Activated T-helper 2 cell treated with anti-CD3 and anti-CD28 coated beads, Interferon-gamma antibody, Interleukin-2, Interleukin-4, amounts not matched to agents 10 μg/mL and 5 μg/mL and 100 μg/mL, durations not matched to agents 14 hours and 24 hours and 36 hours (primary cell): Measurements from ENCODE around the gene TUBA1A. TPM values are rescaled to one million over a fixed set of nuclear protein-coding genes. Genes with fewer than 3 reads are reported as not detected.
"Not testable (repeated sequence)": the region's sequence is repeated elsewhere in the genome, so short reads cannot be mapped to it uniquely, and the experiment has no call there.

Source experiments
- DNase-seq: peaks from one replicate; pipeline ENCODE4 v3.0.0; 2021; ENCODE audit warnings: low spot score
- H3K27ac Mint-ChIP-seq: one replicate; pipeline ENCODE4 v1.8.0; 2021; ENCODE audit warnings: mixed read lengths
- H3K27me3 Mint-ChIP-seq: one replicate; pipeline ENCODE4 v1.8.0; 2021; ENCODE audit warnings: low read depth, mixed read lengths
- H3K36me3 Mint-ChIP-seq: one replicate; pipeline ENCODE4 v1.8.0; 2021; ENCODE audit warnings: low read depth, mixed read lengths
- H3K4me1 Mint-ChIP-seq: one replicate; pipeline ENCODE4 v1.8.0; 2021; ENCODE audit warnings: low read depth, mixed read lengths
- H3K4me3 Mint-ChIP-seq: one replicate; pipeline ENCODE4 v1.8.0; 2021; ENCODE audit warnings: low read depth, mild to moderate bottlenecking, moderate library complexity, mixed read lengths
- H3K9me3 Mint-ChIP-seq: one replicate; pipeline ENCODE4 v1.8.0; 2021; ENCODE audit warnings: mixed read lengths
- intact Hi-C: fragments of 100-400 bp; cut with micrococcal nuclease; formaldehyde crosslinking; loops from one replicate; pipeline ENCODE4 v1.15.1; 2023
- total RNA-seq: library from RNA; stranded (reverse); gene quantifications from 2 replicates; pipeline ENCODE4 v1.2.3, GENCODE V29; 2022

Gene TUBA1A
- total RNA-seq, 1 donor from 2014 or later: 86.9 TPM

DNA sequence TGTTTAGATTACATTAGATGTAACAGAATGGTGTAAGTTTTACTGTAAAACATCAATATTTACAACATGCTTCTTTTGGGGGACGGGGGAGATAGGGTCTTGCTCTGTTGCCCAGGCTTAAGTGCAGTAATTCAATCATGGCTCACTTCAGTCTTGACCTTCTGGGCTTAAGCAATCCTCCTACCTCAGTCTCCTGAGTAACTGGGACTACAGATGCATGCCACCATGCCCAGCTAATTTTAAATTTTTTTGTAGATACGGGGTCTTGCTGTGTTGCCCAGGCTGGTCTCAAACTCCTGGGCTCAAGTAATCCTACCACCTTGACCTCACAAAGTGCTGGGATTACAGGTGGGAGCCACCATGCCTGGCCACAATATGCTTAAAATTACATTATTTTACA lies 23.8 kb downstream of the TUBA1A start:
- Mint-ChIP-seq H3K27me3 (peaks cover 2% of the 10 kb centered on the region), H3K9me3 (no peaks in the 10 kb centered on the region), H3K4me3 (no peak overlapping the region), H3K36me3 (no peaks in the 10 kb centered on the region), H3K27ac (no peak overlapping the region), H3K4me1 (no peaks in the 10 kb centered on the region)
- no peak for DNase-seq
- intact Hi-C loops: no loop called here

DNA sequence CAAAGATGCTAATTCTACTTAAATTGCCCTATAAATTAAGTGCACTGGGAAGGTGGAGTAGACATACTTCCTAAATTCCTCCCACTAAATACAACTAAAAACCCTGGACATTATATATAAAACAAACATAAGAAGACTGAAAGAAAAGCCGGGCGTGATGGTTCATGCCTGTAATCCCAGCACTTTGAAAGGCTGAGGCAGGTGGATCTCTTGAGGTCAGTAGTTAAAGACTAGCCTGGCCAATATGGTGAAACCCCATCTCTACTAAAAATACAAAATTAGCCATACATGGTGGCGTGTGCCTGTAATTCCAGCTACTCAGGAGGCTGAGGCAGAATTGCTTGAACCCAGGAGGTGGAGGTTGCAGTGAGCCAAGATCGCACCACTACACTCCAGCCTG lies 27.0 kb downstream of the TUBA1A start:
- H3K9me3 Mint-ChIP-seq, H3K4me3 Mint-ChIP-seq, H3K27me3 Mint-ChIP-seq, H3K36me3 Mint-ChIP-seq, H3K4me1 Mint-ChIP-seq, H3K27ac Mint-ChIP-seq, intact Hi-C loops, DNase-seq: not testable (repeated sequence)

DNA sequence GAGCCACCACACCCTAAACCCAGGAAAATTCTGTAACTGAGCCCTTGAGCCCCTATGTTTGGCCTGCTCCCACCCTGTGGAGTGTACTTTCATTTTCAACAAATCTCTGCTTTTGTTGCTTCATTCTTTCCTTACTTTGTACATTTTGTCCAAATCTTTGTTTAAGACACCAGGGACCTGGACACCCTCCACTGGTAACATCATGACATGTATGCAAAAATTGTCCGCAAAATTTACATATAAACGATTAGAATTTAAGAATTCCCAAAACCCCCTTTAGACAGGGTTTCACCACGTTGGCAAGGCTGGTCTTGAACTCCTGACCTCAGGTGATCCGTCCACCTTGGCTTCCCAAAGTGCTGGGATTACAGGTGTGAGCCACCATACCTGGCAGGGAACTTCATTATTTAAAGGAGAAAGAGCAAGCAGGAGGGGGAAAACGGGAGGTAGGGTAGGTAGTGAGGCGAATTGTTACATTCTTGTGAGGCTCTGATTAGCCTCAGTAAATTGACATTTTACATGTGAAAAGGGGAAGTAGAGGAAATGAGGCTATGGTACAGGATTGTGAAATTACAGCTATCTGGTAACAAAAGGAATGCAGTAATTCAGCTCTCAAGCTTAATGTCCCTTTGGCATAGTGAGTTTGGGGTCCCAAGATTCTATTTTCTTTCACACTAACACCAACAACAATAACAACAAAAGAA lies 27.6 kb downstream of the TUBA1A start:
- H3K36me3 Mint-ChIP-seq: no peaks in the 10 kb centered on the region
- H3K27ac Mint-ChIP-seq: no peak overlapping the region
- no peaks in the 10 kb centered on the region for H3K27me3 Mint-ChIP-seq
- H3K9me3 Mint-ChIP-seq: no peaks in the 10 kb centered on the region
- H3K4me3 Mint-ChIP-seq: no peak overlapping the region
- DNase-seq: no peak
- intact Hi-C loops: no loop called here
- no peaks in the 10 kb centered on the region for H3K4me1 Mint-ChIP-seq

DNA sequence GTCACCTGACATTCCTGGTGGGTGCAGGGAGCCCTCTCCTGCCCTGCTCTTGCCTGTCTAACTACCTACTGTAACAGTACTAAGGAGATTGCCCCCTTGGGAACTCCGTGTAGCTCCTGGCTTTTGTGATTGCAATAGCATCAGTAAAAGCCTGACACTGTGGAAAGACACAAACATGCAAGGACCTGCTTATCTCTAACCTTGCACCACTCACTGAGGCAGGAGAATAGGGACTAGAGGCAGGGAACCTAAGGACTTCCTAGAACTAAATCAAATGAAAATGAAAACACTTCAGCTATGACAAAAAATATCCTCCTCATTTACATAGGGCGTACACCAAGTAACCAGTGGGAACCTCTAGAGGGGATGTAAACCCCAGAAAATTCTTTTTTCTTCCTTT lies 28.5 kb downstream of the TUBA1A start:
- DNase-seq: no peak
- H3K4me3 Mint-ChIP-seq: no peak overlapping the region
- no peaks in the 10 kb centered on the region for H3K9me3 Mint-ChIP-seq
- H3K27me3 Mint-ChIP-seq: no peaks in the 10 kb centered on the region
- H3K27ac Mint-ChIP-seq: no peak overlapping the region
- no peaks in the 10 kb centered on the region for H3K36me3 Mint-ChIP-seq
- H3K4me1 Mint-ChIP-seq: no peaks in the 10 kb centered on the region
- intact Hi-C loops: no loop called here

DNA sequence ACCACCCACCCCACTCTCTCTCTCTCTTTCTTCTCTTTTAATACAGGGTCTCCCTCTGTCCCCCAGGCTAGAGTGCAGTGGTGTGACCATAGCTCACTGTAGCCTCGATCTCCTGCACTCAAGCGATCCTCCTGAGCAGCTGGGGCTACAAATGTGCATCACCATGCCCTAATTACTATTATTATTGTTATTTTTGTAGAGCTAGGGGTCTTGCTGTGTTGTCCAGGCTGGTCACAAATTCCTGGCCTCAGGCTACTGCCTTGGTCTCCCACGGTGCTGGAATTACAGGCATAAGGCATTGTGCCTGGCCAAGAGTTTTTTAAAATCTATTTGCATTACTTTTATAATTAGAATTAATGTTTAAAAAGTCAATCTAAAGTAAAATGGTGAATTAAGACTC lies 34.7 kb downstream of the TUBA1A start:
- no peak overlapping the region for H3K4me3 Mint-ChIP-seq
- intact Hi-C loops: no loop called here
- H3K4me1 Mint-ChIP-seq: peaks cover 3% of the 10 kb centered on the region
- H3K27me3 Mint-ChIP-seq: no peaks in the 10 kb centered on the region
- no peak overlapping the region for H3K27ac Mint-ChIP-seq
- DNase-seq: no peak
- H3K9me3 Mint-ChIP-seq: no peaks in the 10 kb centered on the region
- peaks cover 3% of the 10 kb centered on the region for H3K36me3 Mint-ChIP-seq

DNA sequence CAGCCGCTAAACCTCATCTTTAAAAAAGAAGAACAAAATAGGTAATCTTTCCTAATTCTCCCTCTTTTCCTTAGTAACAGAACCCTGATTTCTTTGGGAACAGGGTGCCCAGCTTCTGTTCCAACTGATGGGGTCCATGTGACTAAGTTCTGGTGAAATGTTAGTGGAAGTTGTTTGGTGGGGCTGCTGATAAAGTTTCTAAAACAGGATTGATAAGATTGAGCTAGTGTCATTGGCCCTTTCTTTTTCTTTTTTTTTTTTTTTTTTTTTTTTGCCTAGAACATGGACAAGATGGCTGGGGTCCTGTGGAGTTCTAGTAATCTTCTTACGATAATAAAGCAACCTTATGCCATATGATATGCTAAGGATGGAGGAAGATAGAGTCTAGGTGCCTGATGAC lies 41.5 kb downstream of the TUBA1A start:
- Mint-ChIP-seq H3K4me3 (no peak overlapping the region), H3K36me3 (peaks cover 6% of the 10 kb centered on the region), H3K4me1 (peaks cover 3% of the 10 kb centered on the region), H3K9me3 (no peaks in the 10 kb centered on the region), H3K27me3 (no peaks in the 10 kb centered on the region), H3K27ac (no peak overlapping the region)
- intact Hi-C loops: no loop called here
- DNase-seq: no peak

DNA sequence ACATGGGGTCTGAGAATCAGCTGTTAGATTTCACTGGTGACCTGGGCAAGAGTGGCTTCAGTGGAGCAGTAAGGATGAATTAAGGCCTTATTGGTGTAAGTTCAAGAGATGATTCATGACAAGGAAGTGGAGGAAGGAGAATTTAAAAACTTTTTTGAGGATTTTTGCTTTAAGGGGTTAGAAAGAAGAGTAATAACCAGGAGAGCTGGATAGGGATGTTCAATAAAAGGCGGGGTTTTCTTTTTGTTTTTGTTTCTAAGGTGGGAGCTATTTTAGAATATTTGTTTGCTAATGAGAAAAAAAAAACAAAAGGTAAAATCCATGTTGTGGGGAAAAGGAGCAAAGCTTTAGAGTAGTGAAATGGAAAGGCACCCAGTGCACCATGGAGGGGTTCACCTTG lies 42.5 kb downstream of the TUBA1A start:
- Mint-ChIP-seq H3K27ac (no peak overlapping the region), H3K9me3 (no peaks in the 10 kb centered on the region), H3K27me3 (no peaks in the 10 kb centered on the region), H3K36me3 (peaks cover 6% of the 10 kb centered on the region), H3K4me1 (peaks cover 3% of the 10 kb centered on the region), H3K4me3 (no peak overlapping the region)
- intact Hi-C loops: no loop called here
- no peak for DNase-seq

DNA sequence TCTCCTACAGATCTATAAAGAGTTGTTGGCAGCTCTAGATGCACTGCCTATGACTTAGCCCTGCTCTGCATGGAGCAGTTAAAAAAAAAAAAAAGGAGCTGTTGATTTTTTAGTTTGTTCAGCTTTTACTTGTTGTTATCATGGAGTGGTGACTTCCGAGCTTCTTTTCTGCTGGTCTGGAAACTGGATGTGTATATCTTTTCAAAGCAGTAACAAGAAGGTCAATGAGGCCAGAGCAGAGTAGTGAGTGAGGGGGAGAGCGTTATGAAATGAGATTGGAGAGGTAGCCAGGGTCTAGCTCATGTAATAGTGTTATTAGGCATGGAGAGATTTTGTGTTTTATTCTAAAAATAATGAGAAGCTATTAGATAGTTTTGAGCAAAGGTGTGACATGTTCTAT lies 44.5 kb downstream of the TUBA1A start:
- no peak overlapping the region for H3K4me3 Mint-ChIP-seq
- H3K9me3 Mint-ChIP-seq: no peaks in the 10 kb centered on the region
- no peak overlapping the region for H3K27ac Mint-ChIP-seq
- H3K27me3 Mint-ChIP-seq: no peaks in the 10 kb centered on the region
- H3K4me1 Mint-ChIP-seq: peaks cover 3% of the 10 kb centered on the region
- no peak for DNase-seq
- H3K36me3 Mint-ChIP-seq: peaks cover 3% of the 10 kb centered on the region
- intact Hi-C loops: no loop called here

DNA sequence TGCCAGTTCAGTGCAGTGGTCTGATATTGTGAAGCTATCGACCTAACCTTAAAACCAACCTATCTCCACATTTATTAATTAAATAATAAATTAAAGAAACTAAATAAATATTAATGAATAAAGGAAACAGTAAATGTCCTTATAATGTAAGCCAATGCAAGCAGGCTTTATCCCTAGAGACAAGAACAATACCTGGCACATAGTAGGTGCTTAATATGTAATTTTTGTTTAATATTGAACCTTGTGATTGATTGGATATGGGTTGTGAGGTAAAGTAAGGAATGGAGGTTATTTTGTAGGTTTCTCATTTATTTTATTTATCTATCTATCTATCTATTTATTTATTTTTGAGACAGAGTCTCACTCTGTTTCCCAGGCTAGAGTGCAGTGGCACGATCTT lies 49.9 kb downstream of the TUBA1A start:
- Mint-ChIP-seq H3K36me3 (no peaks in the 10 kb centered on the region), H3K27me3 (no peaks in the 10 kb centered on the region), H3K9me3 (no peaks in the 10 kb centered on the region), H3K4me1 (peaks cover 10% of the 10 kb centered on the region), H3K27ac (no peak overlapping the region), H3K4me3 (no peak overlapping the region)
- DNase-seq: no peak
- intact Hi-C loops: no loop called here

DNA sequence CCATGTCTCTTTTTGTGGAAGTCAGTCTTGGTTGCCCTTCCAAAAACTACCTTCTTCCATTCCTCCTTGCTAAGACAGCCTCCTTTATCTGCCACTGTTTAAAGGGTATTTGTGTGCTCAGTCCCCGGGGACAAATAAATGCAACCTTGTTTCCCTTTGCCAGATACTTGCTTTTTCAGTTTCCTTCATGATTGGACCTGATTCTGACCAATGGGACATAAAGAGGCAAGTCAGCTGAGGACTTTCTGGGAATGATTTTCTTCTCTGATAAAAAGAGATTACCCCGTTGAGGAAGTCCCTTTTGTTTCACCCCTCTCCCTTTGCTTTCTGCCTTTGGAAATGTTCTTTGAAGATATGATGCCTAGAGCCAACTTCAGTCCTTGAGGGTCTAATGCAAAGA lies 50.3 kb downstream of the TUBA1A start:
- no peak for DNase-seq
- no peak overlapping the region for H3K27ac Mint-ChIP-seq
- intact Hi-C loops: no loop called here
- H3K4me1 Mint-ChIP-seq: peaks cover 14% of the 10 kb centered on the region
- H3K4me3 Mint-ChIP-seq: no peak overlapping the region
- no peaks in the 10 kb centered on the region for H3K36me3 Mint-ChIP-seq
- H3K9me3 Mint-ChIP-seq: no peaks in the 10 kb centered on the region
- H3K27me3 Mint-ChIP-seq: no peaks in the 10 kb centered on the region

DNA sequence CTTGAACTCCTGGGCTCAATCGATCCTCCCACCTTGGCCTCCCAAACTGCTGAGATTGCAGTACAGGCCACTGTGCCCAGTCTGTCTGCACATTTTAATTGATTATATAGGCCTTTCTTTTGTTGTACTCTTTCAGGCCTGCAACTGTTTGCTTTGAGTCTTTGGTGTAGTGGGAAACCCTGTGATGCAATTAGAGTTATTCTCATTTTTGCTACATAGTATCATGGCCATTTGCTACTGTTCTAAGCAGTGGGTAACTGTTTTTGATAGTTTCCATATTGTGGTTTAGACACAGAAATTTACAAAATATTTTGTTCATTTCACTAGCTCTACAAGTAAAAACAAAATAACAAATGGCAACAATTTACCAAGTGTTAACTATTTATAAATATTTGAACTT lies 51.4 kb downstream of the TUBA1A start:
- no peaks in the 10 kb centered on the region for H3K27me3 Mint-ChIP-seq
- intact Hi-C loops: no loop called here
- H3K9me3 Mint-ChIP-seq: no peaks in the 10 kb centered on the region
- no peak overlapping the region for H3K27ac Mint-ChIP-seq
- no peak for DNase-seq
- peaks cover 25% of the 10 kb centered on the region for H3K4me1 Mint-ChIP-seq
- H3K4me3 Mint-ChIP-seq: no peak overlapping the region
- no peaks in the 10 kb centered on the region for H3K36me3 Mint-ChIP-seq

DNA sequence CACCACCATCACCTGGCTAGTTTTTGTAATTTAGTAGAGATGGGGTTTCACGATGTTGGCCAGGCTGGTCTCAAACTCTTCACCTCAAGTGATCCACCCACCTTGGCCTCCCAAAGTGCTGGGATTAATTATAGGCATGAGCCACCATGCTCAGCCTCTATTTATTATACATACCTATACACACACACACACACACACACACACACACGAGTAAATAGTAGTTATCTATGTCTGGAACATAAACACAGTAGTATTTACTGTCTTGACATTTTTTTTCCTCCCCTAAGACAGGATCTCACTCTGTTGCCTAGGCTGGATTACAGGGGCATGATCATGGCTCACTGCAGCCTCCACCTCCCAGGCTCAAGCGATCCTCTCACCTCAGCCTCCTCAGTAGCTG lies 51.9 kb downstream of the TUBA1A start:
- H3K9me3 Mint-ChIP-seq, DNase-seq, H3K27ac Mint-ChIP-seq, intact Hi-C loops, H3K36me3 Mint-ChIP-seq, H3K4me3 Mint-ChIP-seq, H3K27me3 Mint-ChIP-seq: not testable (repeated sequence)
- peaks cover 30% of the 10 kb centered on the region for H3K4me1 Mint-ChIP-seq
